ENCODE data around the gene AMZ2.
"Not testable (repeated sequence)": the region's sequence is repeated elsewhere in the genome, so short reads cannot be mapped to it uniquely, and the experiment has no call there.

AMZ2 gene

GRCh38 chr17:68257934-68258333 is 10.1 kb downstream of the AMZ2 start:
- Histone ChIP-seq H3K36me3 (ENCODE audit: control insufficient read depth, insufficient read depth, low read length) (peaks cover 10% of the 10 kb centered on the region), H3K27me3 (replicated peaks; ENCODE audit: control insufficient read depth, insufficient read depth, low read length) (no peaks in the 10 kb centered on the region), H3K4me3 (replicated peaks; ENCODE audit: low read depth, low read length) (no peak overlapping the region)
- TF ChIP-seq CTCF (IDR thresholded peaks at IDR 0.05; ENCODE audit: insufficient read depth, low read length, poor library complexity, severe bottlenecking) = no peak
- DNase-seq (ENCODE audit: extremely low read depth, insufficient read length) = no peak

DNA sequence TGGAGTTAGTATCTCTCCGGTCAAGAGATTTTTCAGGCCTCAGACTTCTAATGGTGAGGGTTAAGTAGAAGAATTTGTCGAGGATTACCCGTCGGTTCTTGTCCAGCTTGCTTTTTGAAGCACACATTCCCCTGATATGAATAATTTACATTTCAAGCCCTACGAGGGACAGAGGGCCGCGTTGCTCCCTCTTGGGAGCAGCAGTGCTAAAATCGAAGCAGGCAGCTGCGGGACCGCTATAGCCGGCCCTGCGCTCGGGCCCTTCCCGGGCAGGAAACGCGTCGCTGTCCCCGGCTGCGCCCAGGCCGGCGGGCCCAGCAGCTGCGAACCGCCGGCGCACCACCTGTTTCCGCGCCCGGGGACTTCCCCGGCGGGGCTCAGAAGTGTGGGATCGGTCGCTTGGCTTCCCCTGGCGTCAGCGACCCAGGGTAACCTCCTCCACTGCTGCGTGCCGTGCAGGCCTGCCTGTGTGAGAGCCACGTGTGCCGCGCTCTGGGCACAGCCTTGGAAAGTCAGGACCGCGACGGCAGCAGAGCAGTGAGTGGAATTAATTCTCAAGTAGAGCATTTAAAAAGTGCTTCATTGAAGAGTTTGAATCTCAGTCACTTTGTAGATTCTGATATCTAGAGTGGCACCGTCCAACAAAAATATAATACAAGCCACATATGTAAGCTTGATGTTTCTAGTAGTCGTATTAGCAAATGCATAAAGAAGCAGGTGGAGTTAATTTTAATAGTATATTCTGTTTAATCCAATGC is 11.2 kb downstream of the AMZ2 start:
- peak overlapping the region; percentile 18 for H3K4me3 ChIP-seq (replicated peaks; ENCODE audit: low read depth, low read length)

DNA sequence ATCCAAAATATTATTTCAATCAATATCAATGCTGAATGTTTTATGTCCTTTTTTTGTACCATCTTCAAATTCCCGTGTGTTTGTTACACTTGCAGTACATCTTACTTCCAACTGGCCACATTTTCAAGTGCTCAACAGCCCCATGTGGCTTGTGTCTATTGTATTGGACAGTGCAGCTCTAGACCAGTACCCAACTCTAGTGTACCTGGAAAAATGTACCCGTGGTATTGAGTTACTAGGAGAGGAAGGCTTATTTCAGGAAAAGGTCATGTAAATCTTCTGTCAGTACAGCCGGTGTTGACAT is 11.8 kb downstream of the AMZ2 start:
- H3K27me3 ChIP-seq (replicated peaks; ENCODE audit: control insufficient read depth, insufficient read depth, low read length); H3K4me3 ChIP-seq (replicated peaks; ENCODE audit: low read depth, low read length); H3K36me3 ChIP-seq (ENCODE audit: control insufficient read depth, insufficient read depth, low read length); DNase-seq (ENCODE audit: extremely low read depth, insufficient read length): not testable (repeated sequence)

More for the DNA sequence above, 11.2 kb downstream of the AMZ2 start:
- H3K27me3 ChIP-seq (replicated peaks; ENCODE audit: control insufficient read depth, insufficient read depth, low read length); H3K36me3 ChIP-seq (ENCODE audit: control insufficient read depth, insufficient read depth, low read length): not testable (repeated sequence)
- DNase-seq (ENCODE audit: extremely low read depth, insufficient read length) = peak; percentile 89

DNA sequence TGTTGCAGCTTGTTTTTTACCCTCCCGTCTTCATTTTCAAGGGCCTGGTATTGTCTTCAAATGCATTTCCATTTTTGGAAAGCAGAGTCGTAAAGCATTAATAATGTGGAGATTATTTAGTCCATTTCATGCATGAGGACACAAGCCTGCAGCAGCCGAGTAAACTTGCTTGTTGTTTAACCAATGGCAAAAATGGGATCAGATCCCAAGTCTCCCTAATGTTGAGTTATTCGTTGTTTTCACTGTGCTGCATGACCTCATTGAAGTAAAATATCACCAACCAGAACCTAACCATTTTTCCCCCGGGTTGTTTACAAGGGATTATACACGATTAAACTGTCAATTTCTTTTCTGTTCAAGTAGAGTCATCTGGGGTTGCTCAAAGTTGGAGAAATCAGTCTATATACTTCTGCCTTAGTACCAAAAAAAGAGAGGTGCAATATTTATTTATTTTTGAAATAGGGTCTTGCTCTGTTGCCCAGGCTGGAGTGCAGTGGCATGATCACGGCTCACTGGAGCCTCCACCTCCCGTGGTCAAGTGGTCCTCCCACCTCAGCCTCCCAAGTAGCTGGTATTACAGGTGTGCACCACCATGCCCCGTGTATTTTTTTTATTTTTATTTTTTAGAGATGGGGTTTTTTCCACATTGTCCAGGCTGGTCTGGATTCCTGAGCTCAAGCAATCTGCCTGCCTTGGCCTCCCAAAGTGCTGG is 12.4 kb downstream of the AMZ2 start:
- H3K36me3 ChIP-seq (ENCODE audit: control insufficient read depth, insufficient read depth, low read length) = peaks cover 4% of the 10 kb centered on the region
- H3K27me3 ChIP-seq (replicated peaks; ENCODE audit: control insufficient read depth, insufficient read depth, low read length) = no peaks in the 10 kb centered on the region
- no peak overlapping the region for H3K4me3 ChIP-seq (replicated peaks; ENCODE audit: low read depth, low read length)
- no peak for DNase-seq (ENCODE audit: extremely low read depth, insufficient read length)
- TF ChIP-seq CTCF (IDR thresholded peaks at IDR 0.05; ENCODE audit: insufficient read depth, low read length, poor library complexity, severe bottlenecking) = no peak

GRCh38 chr17:68262467-68262866 is 14.6 kb downstream of the AMZ2 start:
- not testable (repeated sequence) for H3K27me3 ChIP-seq (replicated peaks; ENCODE audit: control insufficient read depth, insufficient read depth, low read length); DNase-seq (ENCODE audit: extremely low read depth, insufficient read length); H3K4me3 ChIP-seq (replicated peaks; ENCODE audit: low read depth, low read length); H3K36me3 ChIP-seq (ENCODE audit: control insufficient read depth, insufficient read depth, low read length)

GRCh38 chr17:68263101-68263681 is 15.3 kb downstream of the AMZ2 start:
- peak; percentile 47 for TF ChIP-seq CTCF (IDR thresholded peaks at IDR 0.05; ENCODE audit: insufficient read depth, low read length, poor library complexity, severe bottlenecking)
- DNase-seq (ENCODE audit: extremely low read depth, insufficient read length); H3K36me3 ChIP-seq (ENCODE audit: control insufficient read depth, insufficient read depth, low read length); H3K4me3 ChIP-seq (replicated peaks; ENCODE audit: low read depth, low read length); H3K27me3 ChIP-seq (replicated peaks; ENCODE audit: control insufficient read depth, insufficient read depth, low read length): not testable (repeated sequence)

GRCh38 chr17:68265833-68266232 is 18.0 kb downstream of the AMZ2 start:
- H3K36me3 ChIP-seq (ENCODE audit: control insufficient read depth, insufficient read depth, low read length) = not testable (repeated sequence)

More at GRCh38 chr17:68265833-68266232, 18.0 kb downstream of the AMZ2 start:
- H3K4me3 ChIP-seq (replicated peaks; ENCODE audit: low read depth, low read length); DNase-seq (ENCODE audit: extremely low read depth, insufficient read length); H3K27me3 ChIP-seq (replicated peaks; ENCODE audit: control insufficient read depth, insufficient read depth, low read length): not testable (repeated sequence)
